Measurements from ENCODE around the gene TNFRSF17.
A peak's percentile ranks its signal among the peaks of the same experiment; 100 is the strongest.
"Not testable (repeated sequence)": the region's sequence is repeated elsewhere in the genome, so short reads cannot be mapped to it uniquely, and the experiment has no call there.

Gene TNFRSF17

GRCh38 chr16:11956558-11956957 lies 8.5 kb upstream of the TNFRSF17 start:
- H3K36me3 ChIP-seq (replicated peaks; ENCODE audit: insufficient read depth, low read length), result no peaks in the 10 kb centered on the region
- no peak for DNase-seq

GRCh38 chr16:11957591-11958395 lies 7.2 kb upstream of the TNFRSF17 start:
- Histone ChIP-seq H3K4me1 (ENCODE audit: low read length) (peaks cover 20% of the 10 kb centered on the region), H4K20me1 (ENCODE audit: insufficient read depth, low read length) (no peaks in the 10 kb centered on the region), H3K9me3 (replicated peaks; ENCODE audit: insufficient read depth, low read length) (no peaks in the 10 kb centered on the region), H3K4me2 (ENCODE audit: low read depth, low read length) (no peak overlapping the region), H3F3A (ENCODE audit: insufficient read depth, low read length) (peaks cover 12% of the 10 kb centered on the region; the same call in 1 of the 2 replicates), H3K36me3 (replicated peaks; ENCODE audit: insufficient read depth, low read length) (no peaks in the 10 kb centered on the region), H2AFZ (ENCODE audit: low read length) (no peak overlapping the region), H3K9ac (ENCODE audit: low read length) (no peak overlapping the region), H3K27ac (ENCODE audit: low read length) (no peak overlapping the region), H3K27me3 (replicated peaks; ENCODE audit: insufficient read depth, low read length) (no peaks in the 10 kb centered on the region), H3K9me2 (replicated peaks; ENCODE audit: insufficient read depth, low read length) (no peaks in the 10 kb centered on the region), H3K79me2 (ENCODE audit: low read length) (peaks cover 36% of the 10 kb centered on the region), H3K4me3 (ENCODE audit: low read length) (no peak overlapping the region)
- DNase-seq, result no peak
- TF ChIP-seq CTCF (IDR thresholded peaks at IDR 0.05; ENCODE audit: low read length), result no peak
- no peak for TF ChIP-seq EZH2phosphoT487 (IDR thresholded peaks at IDR 0.05; ENCODE audit: low read length)
- no peak for TF ChIP-seq EZH2 (optimal IDR thresholded peaks at IDR 0.05; ENCODE audit: low read depth, low read length)

More at GRCh38 chr16:11956558-11956957, 8.5 kb upstream of the TNFRSF17 start:
- Histone ChIP-seq H3K4me2 (ENCODE audit: low read depth, low read length) (no peak overlapping the region), H3K79me2 (ENCODE audit: low read length) (peaks cover 28% of the 10 kb centered on the region), H3K27me3 (replicated peaks; ENCODE audit: insufficient read depth, low read length) (no peaks in the 10 kb centered on the region), H3K9me2 (replicated peaks; ENCODE audit: insufficient read depth, low read length) (no peaks in the 10 kb centered on the region), H3K4me3 (ENCODE audit: low read length) (no peak overlapping the region), H3K9me3 (replicated peaks; ENCODE audit: insufficient read depth, low read length) (no peaks in the 10 kb centered on the region), H2AFZ (ENCODE audit: low read length) (no peak overlapping the region), H4K20me1 (ENCODE audit: insufficient read depth, low read length) (no peaks in the 10 kb centered on the region), H3K9ac (ENCODE audit: low read length) (no peak overlapping the region), H3K27ac (ENCODE audit: low read length) (no peak overlapping the region), H3K4me1 (ENCODE audit: low read length) (peaks cover 18% of the 10 kb centered on the region), H3F3A (ENCODE audit: insufficient read depth, low read length) (peaks cover 12% of the 10 kb centered on the region; the same call in 1 of the 2 replicates)
- TF ChIP-seq CTCF (IDR thresholded peaks at IDR 0.05; ENCODE audit: low read length) (no peak), EZH2 (optimal IDR thresholded peaks at IDR 0.05; ENCODE audit: low read depth, low read length) (no peak), EZH2phosphoT487 (IDR thresholded peaks at IDR 0.05; ENCODE audit: low read length) (no peak)

GRCh38 chr16:11962457-11962856 lies 2.6 kb upstream of the TNFRSF17 start:
- not testable (repeated sequence) for H3K9me2 ChIP-seq (replicated peaks; ENCODE audit: insufficient read depth, low read length); H3K9ac ChIP-seq (ENCODE audit: low read length); H3K36me3 ChIP-seq (replicated peaks; ENCODE audit: insufficient read depth, low read length); H4K20me1 ChIP-seq (ENCODE audit: insufficient read depth, low read length); H2AFZ ChIP-seq (ENCODE audit: low read length); H3K27me3 ChIP-seq (replicated peaks; ENCODE audit: insufficient read depth, low read length); H3K4me2 ChIP-seq (ENCODE audit: low read depth, low read length); H3K9me3 ChIP-seq (replicated peaks; ENCODE audit: insufficient read depth, low read length); DNase-seq
- peaks cover 56% of the 10 kb centered on the region for H3F3A ChIP-seq (ENCODE audit: insufficient read depth, low read length)
- H3K4me3 ChIP-seq (ENCODE audit: low read length), result 0 out of 2 replicates have a peak overlapping the region, but pooled peaks have one; percentile 77
- peak overlapping the region; percentile 98; the same call in 1 of the 2 replicates for H3K27ac ChIP-seq (ENCODE audit: low read length)
- H3K4me1 ChIP-seq (ENCODE audit: low read length), result peaks cover 17% of the 10 kb centered on the region; the same call in 1 of the 2 replicates
- peaks cover 62% of the 10 kb centered on the region for H3K79me2 ChIP-seq (ENCODE audit: low read length)

GRCh38 chr16:11962978-11963377 lies 2.0 kb upstream of the TNFRSF17 start:
- peaks cover 17% of the 10 kb centered on the region; the same call in 1 of the 2 replicates for H3K4me1 ChIP-seq (ENCODE audit: low read length)
- peak overlapping the region; percentile 96 for H3K9ac ChIP-seq (ENCODE audit: low read length)
- not testable (repeated sequence) for H3K27me3 ChIP-seq (replicated peaks; ENCODE audit: insufficient read depth, low read length); H2AFZ ChIP-seq (ENCODE audit: low read length); H4K20me1 ChIP-seq (ENCODE audit: insufficient read depth, low read length); H3K9me2 ChIP-seq (replicated peaks; ENCODE audit: insufficient read depth, low read length); H3K9me3 ChIP-seq (replicated peaks; ENCODE audit: insufficient read depth, low read length); H3K36me3 ChIP-seq (replicated peaks; ENCODE audit: insufficient read depth, low read length)
- peaks cover 61% of the 10 kb centered on the region for H3F3A ChIP-seq (ENCODE audit: insufficient read depth, low read length)
- peaks cover 62% of the 10 kb centered on the region for H3K79me2 ChIP-seq (ENCODE audit: low read length)
- DNase-seq, result peak; percentile 8
- H3K4me2 ChIP-seq (ENCODE audit: low read depth, low read length), result peak overlapping the region; percentile 98
- peak overlapping the region; percentile 98; the same call in 1 of the 2 replicates for H3K27ac ChIP-seq (ENCODE audit: low read length)
- H3K4me3 ChIP-seq (ENCODE audit: low read length), result peak overlapping the region; percentile 77

Measured in MM.1S (cell line).